Hippocampal formation (tissue), 2 donors: ENCODE measurements around the gene SSH2.
A peak's percentile ranks its signal among the peaks of the same experiment; 100 is the strongest.
"Not testable (repeated sequence)": the region's sequence is repeated elsewhere in the genome, so short reads cannot be mapped to it uniquely, and the experiment has no call there.

Experiments used
- DNase-seq, 2 donors: peaks; one replicate each; lab custom pipeline; 2025; lab: John Stamatoyannopoulos, UW

The SSH2 gene

DNA sequence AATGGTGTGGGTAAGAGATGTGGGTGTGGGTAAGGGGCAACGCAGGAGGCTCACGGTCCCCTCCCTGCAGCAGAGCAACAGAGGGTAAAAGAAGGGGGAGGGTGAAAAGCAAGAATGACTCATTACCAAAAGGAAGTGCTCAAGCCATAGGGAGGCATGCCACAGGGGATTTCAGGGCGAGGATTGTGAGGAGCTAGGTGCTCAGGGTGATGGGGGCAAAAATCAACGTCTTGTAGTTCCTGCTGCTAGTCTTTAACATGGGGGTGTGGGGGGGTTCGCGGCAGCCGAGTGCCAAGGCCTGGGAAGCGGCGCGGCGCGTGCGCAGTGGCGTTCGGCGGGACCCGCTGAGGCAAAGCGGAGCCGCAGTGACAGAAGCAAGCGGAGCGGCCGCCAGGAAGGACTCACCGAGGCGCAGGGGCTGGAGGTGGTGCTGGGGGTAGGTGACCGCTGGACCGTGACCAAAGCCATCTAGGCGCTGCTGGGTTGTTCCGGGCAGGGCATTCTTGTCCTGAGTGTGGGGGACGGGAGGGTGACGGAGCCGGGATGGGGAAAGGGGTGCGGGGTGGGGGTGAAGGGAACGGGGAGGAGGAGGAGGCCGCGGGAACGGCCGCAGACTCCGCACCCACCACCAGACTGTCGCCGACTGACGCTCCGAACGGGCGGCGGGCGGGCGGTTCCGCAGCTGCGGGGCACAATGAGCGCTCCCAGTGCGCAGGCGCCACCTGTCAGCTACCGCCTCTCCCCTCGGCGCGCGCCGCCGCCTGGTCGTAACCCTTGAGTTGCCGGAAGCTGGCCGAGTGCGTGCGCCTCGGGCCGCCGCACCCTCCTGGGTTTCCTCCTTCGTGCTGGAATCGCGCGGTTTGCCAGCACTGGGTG is at the start of gene SSH2:
TSS of gene SSH2 (minus strand) at position 696 of the 876 bp plus-strand sequence. CDS start at position 468, 228 bp downstream.
- peak; percentile 75 to 80 for DNase-seq

GRCh38 chr17:29977836-29978235 is 47.8 kb upstream of the SSH2 start:
- no peak for DNase-seq

DNA sequence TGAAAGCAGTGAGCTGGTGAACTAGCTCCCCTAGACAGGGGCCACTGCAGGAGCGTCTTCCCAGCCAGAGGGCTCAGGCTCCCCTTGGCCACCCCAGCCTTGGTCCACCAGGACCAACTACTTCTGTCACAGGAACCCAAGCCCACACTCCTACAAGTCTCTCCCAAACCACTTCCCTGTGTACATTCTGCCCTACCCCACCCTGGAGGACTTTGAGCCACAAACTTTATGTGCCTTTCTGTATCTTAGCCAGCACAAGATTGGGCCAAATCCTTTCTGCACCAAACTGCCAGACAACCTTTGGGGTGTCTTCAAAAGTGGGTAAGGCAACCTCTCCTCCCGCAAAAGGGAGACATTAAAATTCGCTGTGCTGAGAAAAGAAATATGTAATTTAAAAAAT is 43.0 kb upstream of the SSH2 start:
- no peak for DNase-seq

- DNase-seq = no peak
Observed at GRCh38 chr17:29972277-29972676, 42.2 kb upstream of the SSH2 start.

- no peak for DNase-seq
Observed at GRCh38 chr17:29968271-29968670, 38.2 kb upstream of the SSH2 start.

GRCh38 chr17:29962656-29963055 is 32.6 kb upstream of the SSH2 start:
- no peak for DNase-seq

DNA sequence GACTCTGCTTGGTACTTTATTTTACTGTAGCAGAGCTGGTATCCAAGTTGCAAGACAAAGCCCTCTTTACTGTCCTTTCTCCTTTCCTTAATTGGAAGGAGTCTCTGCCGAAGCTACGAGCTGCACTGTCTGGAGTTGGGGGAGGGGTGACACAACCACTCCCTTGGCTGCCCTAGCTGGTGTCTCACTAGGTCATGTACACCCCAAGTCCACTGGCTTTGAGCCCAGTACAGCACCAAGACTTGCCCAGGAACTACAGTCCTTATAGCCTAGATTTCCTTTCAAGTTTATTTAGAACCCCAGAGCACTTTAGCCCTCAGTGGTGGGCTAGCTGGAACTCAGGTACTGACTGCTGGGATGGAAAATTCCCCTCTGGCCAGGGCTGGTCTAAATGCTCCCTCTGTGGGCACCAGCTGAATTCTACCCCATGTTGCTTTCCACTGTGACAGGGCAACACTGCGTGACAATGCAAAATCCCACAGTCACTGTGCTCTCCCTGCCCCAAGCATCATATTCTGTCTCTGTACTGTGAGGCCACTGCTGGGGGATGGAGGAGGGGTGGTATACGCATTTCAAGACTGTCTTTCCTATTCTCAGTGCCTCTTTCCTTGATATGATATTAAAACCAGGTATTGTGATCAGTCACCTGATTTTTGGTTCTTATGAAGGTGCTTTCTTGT is 29.8 kb upstream of the SSH2 start:
- no peak for DNase-seq

- no peak for DNase-seq
Observed at GRCh38 chr17:29958947-29959657, 29.1 kb upstream of the SSH2 start.

DNA sequence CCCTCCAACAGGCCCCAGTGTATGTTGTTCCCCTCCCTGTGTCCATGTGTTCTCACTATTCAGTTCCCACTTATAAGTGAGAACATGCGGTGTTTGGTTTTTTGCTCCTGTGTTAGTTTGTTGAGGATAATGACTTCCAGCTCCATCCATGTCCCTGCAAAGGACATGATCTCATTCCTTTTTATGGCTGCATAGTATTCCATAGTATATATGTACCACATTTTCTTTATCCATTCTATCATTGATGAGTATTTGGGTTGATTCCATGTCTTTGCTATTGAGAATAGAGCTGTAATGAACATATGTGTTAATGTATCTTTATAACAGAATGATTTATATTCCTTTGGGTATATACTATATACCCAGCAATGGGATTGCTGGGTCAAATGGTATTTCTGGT is 27.5 kb upstream of the SSH2 start:
- DNase-seq = not testable (repeated sequence)

DNA sequence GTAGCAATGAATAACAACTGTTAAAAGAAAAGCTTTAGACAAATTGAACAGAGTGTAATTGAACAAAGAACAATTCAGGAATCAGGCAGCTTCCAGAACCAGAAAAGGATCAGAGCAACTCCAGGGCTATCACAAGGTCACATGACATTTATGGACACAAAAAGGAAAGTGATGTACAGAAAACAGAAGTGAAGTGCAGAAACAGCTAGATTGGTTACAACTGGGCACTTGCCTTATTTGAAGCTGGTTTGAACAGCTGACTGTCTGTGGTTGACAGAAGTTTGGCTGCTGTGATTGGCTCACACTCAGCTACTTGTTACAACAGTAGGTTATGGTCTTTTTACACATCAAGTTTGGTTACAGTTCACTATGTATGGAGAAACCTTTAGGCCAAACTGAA is 26.2 kb upstream of the SSH2 start:
- no peak for DNase-seq

GRCh38 chr17:29954405-29954804 is 24.4 kb upstream of the SSH2 start:
- DNase-seq = no peak

DNA sequence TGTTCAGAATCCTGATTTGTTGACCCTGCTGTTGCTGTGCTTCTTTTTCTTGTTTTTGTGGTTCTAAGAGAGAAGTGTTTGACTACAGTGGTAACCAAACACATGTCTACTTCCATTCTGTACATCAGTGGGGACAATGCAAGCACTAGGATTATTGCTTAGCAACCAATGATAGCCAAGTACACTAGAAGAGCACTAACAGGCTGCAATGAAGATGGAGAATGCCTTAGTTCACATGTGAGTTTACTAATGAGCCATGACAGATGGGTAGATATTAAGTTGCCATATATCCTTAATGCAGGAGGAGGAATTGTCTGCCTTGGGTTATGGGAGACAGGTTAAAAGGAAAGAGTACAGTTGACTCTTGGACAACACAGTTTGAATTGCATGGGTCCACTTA is 19.7 kb upstream of the SSH2 start:
- DNase-seq = no peak

- DNase-seq = no peak
Observed at GRCh38 chr17:29948448-29949215, 18.6 kb upstream of the SSH2 start.

GRCh38 chr17:29945281-29945680 is 15.3 kb upstream of the SSH2 start:
- DNase-seq = no peak

GRCh38 chr17:29941334-29941733 is 11.3 kb upstream of the SSH2 start, which contains the start of gene EFCAB5:
TSS of gene EFCAB5 (plus strand) at chr17:29941634. CDS start at chr17:29941797, 163 bp downstream.
- no peak for DNase-seq

DNA sequence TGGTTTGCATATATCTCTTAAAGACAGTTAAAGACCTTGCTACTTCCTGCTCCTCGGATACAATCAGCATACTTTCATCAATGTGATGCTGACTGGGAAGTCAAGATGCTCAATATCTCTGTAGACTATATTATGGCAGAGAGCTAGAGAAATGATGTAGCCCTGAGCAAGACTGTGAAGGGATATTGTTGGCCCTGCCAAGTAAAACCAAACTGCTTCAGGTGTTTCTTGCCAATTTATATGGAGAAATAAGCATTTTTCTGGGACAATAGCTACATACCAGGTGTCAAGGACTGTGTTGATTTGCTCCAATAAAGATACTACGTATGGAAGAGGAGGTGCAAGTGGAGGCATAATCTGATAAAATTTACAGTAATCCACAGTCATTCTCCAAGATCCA is 6.7 kb upstream of the SSH2 start:
- no peak for DNase-seq

GRCh38 chr17:29935909-29936308 is 5.9 kb upstream of the SSH2 start:
- not testable (repeated sequence) for DNase-seq

GRCh38 chr17:29933379-29933778 is 3.4 kb upstream of the SSH2 start:
- DNase-seq = peak in 1 of 2 donors; percentile 30

DNA sequence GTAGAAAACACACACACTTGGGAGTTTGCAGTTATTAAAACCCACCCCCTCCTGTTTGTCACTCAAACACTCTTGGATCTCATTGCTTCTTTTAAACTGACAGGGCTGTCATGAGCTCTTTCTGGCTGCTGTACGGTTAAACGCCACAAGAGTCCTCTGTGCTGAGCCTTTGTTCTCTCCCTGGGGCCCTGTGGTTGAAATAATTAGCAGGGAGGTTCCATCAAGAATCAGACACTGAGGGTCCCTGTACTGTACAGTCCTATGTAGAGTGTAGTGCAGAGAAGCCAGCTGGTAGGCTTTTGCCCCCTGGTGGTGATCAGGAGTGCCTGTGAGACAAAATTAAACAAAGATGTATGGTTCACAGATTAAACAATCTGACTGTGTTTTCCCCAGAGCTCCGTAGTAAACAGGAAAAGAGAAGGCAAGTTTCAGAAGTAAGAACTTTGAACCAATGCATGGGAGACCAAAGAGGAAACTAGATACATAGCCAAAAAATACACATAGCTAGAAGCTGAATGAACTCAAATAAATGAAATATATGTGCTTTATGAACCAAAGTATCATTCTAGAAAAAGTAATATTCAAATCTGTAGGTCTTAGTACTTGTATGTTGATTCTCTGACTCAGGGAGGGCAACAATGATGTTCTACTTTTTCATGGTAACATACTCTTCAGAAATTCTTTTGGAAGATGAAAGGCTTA is 1.4 kb upstream of the SSH2 start:
- DNase-seq = peak; percentile 79 to 98

DNA sequence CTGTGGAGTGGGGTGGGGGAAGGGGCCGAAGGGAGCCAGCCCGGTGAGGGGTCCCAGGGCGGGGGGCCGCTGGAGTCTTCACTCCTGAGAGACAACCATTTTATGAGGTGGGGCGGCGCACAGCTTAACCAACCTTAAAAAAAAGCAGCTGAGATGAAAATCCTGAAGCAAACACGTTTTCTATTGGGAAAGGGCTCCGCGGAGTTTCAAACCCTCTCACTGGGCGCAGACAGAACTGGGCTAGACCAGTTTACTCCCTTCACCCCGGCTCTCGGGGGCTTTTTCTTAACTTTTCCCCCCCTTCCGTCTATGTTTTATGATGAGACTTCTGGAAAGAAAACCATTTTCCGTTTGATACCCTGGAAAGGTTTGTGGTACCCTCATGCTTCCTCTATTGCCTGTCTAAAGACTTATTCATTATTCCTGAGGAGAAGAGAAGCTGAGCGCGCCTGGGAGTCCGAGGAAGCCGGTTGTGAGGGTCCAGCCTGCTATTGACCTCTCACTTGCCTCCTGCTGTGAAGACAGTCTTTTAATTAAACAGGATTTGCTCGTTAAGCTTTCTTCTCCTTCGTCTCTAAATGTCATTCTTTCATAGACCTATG is 482 bp upstream of the SSH2 start:
- DNase-seq = peak; percentile 48 to 60
